ENCODE measurements around the gene TRIM44. TPM values are rescaled to one million over a fixed set of nuclear protein-coding genes. Genes with fewer than 3 reads are reported as not detected.

Gene TRIM44
- total RNA-seq, 5 donors from 2014 or later (not counting 1 experiment from before 2014, with no cell fraction given) = 39.8 to 58.4 (median 51.7) TPM

DNA sequence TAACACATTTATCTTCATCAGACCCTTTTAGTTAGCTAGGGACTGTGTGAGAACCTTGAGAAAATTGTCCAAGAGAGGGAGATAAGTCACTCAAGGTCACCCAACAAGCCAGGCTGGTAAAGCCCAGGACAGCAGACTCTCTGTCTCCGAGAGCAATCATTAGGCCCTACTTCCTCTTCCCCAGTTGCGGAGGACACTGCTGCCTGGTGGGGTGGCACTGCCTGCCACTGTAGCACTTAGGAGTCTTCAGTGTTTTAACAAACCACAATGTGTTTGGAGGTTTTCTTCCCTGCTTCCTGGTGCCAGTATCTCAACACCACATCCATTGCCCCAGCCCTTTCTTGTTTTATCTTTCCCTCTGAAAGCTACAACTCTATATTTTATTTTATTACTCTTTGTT lies 149.2 kb downstream of the TRIM44 start:
- Histone ChIP-seq H3K36me3 (ENCODE audit: control insufficient read depth in 2 of 2, extremely low read depth in 1 of 2, insufficient read depth in 1 of 2, low read length in 1 of 2) (peaks cover 0 to 7% of the 10 kb centered on the region in 2 donors), H3K4me1 (ENCODE audit: control insufficient read depth in 1 of 2, extremely low read depth in 1 of 2, insufficient read depth in 2 of 2, low read length in 2 of 2) (no peaks in the 10 kb centered on the region), H3K9me3 (no peaks in the 10 kb centered on the region), H3K4me3 (ENCODE audit: control insufficient read depth in 1 of 2, extremely low read depth in 1 of 2, low read length in 1 of 2) (no peak overlapping the region), H3K27me3 (replicated peaks in 1 of 2; ENCODE audit: control insufficient read depth in 2 of 2, extremely low read depth in 1 of 2, insufficient read depth in 2 of 2, low read length in 1 of 2) (no peaks in the 10 kb centered on the region), H3K27ac (ENCODE audit: low read length) (no peak overlapping the region)
- H3K27ac Mint-ChIP-seq = no peak overlapping the region
- ChIA-PET POLR2A (no interaction called here), CTCF (interaction anchor here (1.1 to 1.5 kb wide), 2 partner anchors 10 kb away, joined by 5 to 6 read pairs; no protein-coding TSS in a partner anchor)
- peaks cover 56% of the 10 kb centered on the region for H3K36me3 Mint-ChIP-seq
- H3K4me1 Mint-ChIP-seq = no peaks in the 10 kb centered on the region
- no peaks in the 10 kb centered on the region for H3K9me3 Mint-ChIP-seq
- H3K27me3 Mint-ChIP-seq = no peaks in the 10 kb centered on the region
- no peak for ATAC-seq (replicated peaks in 1 of 4)
- no CpG with 5 or more reads among the region's 2 CpGs for WGBS (ENCODE audit: insufficient coverage)
- DNase-seq = no peak
- H3K4me3 Mint-ChIP-seq = no peak overlapping the region

DNA sequence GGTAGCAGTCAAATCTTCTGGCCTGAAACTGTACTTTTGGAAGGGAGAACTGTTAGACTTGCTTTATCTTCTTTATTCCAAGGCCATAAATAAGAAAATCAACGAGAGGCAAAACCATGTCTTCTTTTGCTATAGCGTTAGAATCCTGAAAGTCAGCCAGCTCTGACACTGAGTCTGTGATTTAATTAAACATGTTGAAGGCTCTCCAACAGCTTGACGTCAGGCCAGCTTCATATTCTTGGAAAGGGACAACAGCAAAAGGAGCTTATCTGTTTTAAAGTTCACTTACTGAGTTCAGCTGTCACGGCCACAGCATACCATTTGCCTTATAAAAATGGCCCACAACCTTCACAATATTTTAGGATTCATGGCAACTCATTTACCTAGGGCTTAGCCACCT lies 150.3 kb downstream of the TRIM44 start:
- ChIA-PET POLR2A (interaction anchor here in 1 of 2 donors (0.6 kb wide), 1 partner anchor 72 kb away, joined by 3 read pairs; no protein-coding TSS in a partner anchor), CTCF (interaction anchor here (1.1 to 2.1 kb wide), 2 partner anchors 9 to 10 kb away, joined by 5 to 8 read pairs; no protein-coding TSS in a partner anchor)
- no peak overlapping the region for H3K4me3 ChIP-seq (ENCODE audit: control insufficient read depth in 1 of 2, extremely low read depth in 1 of 2, low read length in 1 of 2)
- DNase-seq (no peak), ATAC-seq (replicated peaks in 1 of 4) (no peak)
- H3K36me3 ChIP-seq (ENCODE audit: control insufficient read depth in 2 of 2, extremely low read depth in 1 of 2, insufficient read depth in 1 of 2, low read length in 1 of 2) = peaks cover 0 to 7% of the 10 kb centered on the region in 2 donors
- no peaks in the 10 kb centered on the region for H3K4me1 ChIP-seq (ENCODE audit: control insufficient read depth in 1 of 2, extremely low read depth in 1 of 2, insufficient read depth in 2 of 2, low read length in 2 of 2)
- Mint-ChIP-seq H3K36me3 (peaks cover 60% of the 10 kb centered on the region), H3K4me3 (no peak overlapping the region), H3K4me1 (no peaks in the 10 kb centered on the region), H3K9me3 (peaks cover 0 to 6% (median 0%) of the 10 kb centered on the region in 3 donors), H3K27me3 (no peaks in the 10 kb centered on the region), H3K27ac (no peak overlapping the region)
- WGBS (ENCODE audit: insufficient coverage) = 100% methylated on average over 4 of the region's 4 CpGs
- no peaks in the 10 kb centered on the region for H3K27me3 ChIP-seq (replicated peaks in 1 of 2; ENCODE audit: control insufficient read depth in 2 of 2, extremely low read depth in 1 of 2, insufficient read depth in 2 of 2, low read length in 1 of 2)
- H3K27ac ChIP-seq (ENCODE audit: low read length) = no peak overlapping the region
- H3K9me3 ChIP-seq = no peaks in the 10 kb centered on the region

DNA sequence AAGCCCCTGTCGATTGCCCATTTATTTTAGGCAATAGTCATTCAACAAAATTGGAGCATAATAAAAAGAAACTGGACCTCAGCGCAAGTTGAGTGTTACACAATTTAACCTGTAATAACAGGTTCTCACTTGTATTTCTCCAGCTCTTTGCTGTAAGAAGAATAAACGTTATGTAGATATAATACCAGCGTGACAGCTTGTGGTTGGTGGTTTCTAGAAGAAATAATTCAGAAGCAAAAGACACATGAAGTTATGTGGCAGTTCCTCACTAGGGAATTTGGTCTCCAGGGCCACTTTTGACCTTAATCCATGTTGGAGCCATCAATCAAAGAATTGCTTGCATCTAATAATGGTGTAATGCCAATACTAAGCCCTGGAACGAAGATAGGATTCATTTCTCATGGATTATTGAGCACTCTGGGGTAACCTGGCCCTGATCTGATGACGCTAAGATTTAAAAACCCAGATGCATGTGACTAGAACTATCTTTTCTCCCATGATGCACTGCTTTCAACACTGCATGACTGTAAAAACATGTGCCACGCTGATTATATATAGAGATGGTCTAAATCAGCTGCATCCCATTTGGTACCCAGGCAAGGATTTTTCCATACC lies 151.6 kb downstream of the TRIM44 start:
- Mint-ChIP-seq H3K9me3 (peaks cover 0 to 7% (median 0%) of the 10 kb centered on the region in 3 donors), H3K36me3 (peaks cover 60% of the 10 kb centered on the region), H3K27me3 (no peaks in the 10 kb centered on the region), H3K4me3 (no peak overlapping the region), H3K27ac (no peak overlapping the region), H3K4me1 (no peaks in the 10 kb centered on the region)
- H3K36me3 ChIP-seq (ENCODE audit: control insufficient read depth in 2 of 2, extremely low read depth in 1 of 2, insufficient read depth in 1 of 2, low read length in 1 of 2) = peaks cover 0 to 3% of the 10 kb centered on the region in 2 donors
- H3K27me3 ChIP-seq (replicated peaks in 1 of 2; ENCODE audit: control insufficient read depth in 2 of 2, extremely low read depth in 1 of 2, insufficient read depth in 2 of 2, low read length in 1 of 2) = no peaks in the 10 kb centered on the region
- no peak overlapping the region for H3K4me3 ChIP-seq (ENCODE audit: control insufficient read depth in 1 of 2, extremely low read depth in 1 of 2, low read length in 1 of 2)
- H3K9me3 ChIP-seq = no peaks in the 10 kb centered on the region
- POLR2A ChIA-PET = no interaction called here
- no peak overlapping the region for H3K27ac ChIP-seq (ENCODE audit: low read length)
- DNase-seq (no peak), ATAC-seq (replicated peaks in 1 of 4) (no peak)
- WGBS (ENCODE audit: insufficient coverage) = 100% methylated on average over 1 of the region's 7 CpGs
- H3K4me1 ChIP-seq (ENCODE audit: control insufficient read depth in 1 of 2, extremely low read depth in 1 of 2, insufficient read depth in 2 of 2, low read length in 2 of 2) = no peaks in the 10 kb centered on the region
- CTCF ChIA-PET = interaction anchor here (0.6 to 2.1 kb wide), 3 partner anchors 8 to 665 kb away, joined by 3 to 8 read pairs (median 4); no protein-coding TSS in a partner anchor

DNA sequence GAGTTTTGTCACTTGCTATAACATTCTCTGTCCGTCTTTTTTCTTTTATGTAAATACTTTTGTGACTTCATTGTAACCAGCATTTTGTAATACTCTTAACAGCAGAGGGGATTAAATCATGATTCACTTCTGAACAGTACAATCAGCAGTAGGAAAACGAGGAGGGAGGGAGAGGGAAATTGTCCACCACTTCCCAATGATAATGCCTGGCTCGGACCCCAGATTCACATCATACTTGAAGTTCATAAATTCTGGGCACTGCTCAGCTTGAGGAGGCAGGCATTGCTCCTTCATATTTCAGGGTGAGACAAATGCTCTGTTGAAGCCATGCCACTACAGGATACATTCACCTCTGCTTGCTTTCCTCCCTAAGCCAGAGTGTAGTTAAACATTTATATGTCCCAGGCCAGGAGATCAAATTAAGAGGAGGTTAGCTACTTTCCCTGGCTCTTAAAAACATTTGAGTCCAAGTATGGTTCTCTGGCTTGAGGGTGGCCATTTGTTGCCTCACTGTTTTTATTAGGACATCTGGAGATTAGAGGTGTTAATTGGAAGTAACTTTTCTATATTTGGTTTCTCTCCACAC lies 152.2 kb downstream of the TRIM44 start:
- no peak for ATAC-seq (replicated peaks in 1 of 4)

DNA sequence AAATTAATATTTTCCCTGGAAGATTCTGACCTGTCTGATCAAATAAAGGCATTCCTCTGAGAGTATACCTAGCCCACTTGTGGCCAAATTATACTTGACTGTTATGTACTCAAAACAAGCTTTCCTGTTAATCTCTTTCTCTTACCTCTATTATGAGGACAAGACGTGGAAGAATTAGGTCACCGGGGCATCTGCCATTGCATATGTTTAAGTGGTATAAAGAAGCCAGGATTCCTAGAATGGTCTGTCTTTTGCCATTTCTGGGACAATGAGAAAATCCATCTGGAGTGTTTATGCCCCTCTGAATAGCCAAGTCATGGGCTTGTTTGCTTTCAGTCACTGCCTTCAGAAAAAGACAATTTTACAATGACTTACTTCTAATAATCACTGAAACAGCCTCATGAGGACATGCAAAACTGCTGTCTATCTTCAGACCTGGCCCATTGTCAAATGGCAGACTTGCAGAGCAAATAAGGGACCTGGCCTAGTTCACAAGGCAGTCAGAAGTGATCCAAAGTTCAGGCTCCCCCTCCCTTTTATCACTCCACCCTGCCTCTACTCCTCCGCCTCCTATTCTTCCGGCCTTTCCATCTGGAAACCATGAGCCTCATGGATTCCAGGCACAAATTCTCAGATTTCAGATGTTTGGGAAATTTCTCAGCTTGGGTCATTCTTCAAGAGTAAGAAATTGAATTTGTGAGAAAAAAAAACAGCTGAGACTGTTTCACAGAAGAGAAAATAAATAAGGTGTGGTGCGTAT lies 153.2 kb downstream of the TRIM44 start:
- no peaks in the 10 kb centered on the region for H3K9me3 ChIP-seq
- CTCF ChIA-PET = interaction anchor here in 1 of 2 donors (0.6 kb wide), 1 partner anchor 178 kb away, joined by 3 read pairs; no protein-coding TSS in a partner anchor
- POLR2A ChIA-PET = no interaction called here
- H3K36me3 ChIP-seq (ENCODE audit: control insufficient read depth in 2 of 2, extremely low read depth in 1 of 2, insufficient read depth in 1 of 2, low read length in 1 of 2) = no peaks in the 10 kb centered on the region
- no peak overlapping the region for H3K4me3 Mint-ChIP-seq
- peaks cover 0 to 7% (median 0%) of the 10 kb centered on the region in 3 donors for H3K9me3 Mint-ChIP-seq
- ATAC-seq (replicated peaks in 1 of 4) (no peak), DNase-seq (no peak)
- WGBS (ENCODE audit: insufficient coverage) = no CpG with 5 or more reads among the region's 5 CpGs
- no peak overlapping the region for H3K27ac ChIP-seq (ENCODE audit: low read length)
- H3K4me3 ChIP-seq (ENCODE audit: control insufficient read depth in 1 of 2, extremely low read depth in 1 of 2, low read length in 1 of 2) = no peak overlapping the region
- no peaks in the 10 kb centered on the region for H3K27me3 ChIP-seq (replicated peaks in 1 of 2; ENCODE audit: control insufficient read depth in 2 of 2, extremely low read depth in 1 of 2, insufficient read depth in 2 of 2, low read length in 1 of 2)
- no peaks in the 10 kb centered on the region for H3K4me1 ChIP-seq (ENCODE audit: control insufficient read depth in 1 of 2, extremely low read depth in 1 of 2, insufficient read depth in 2 of 2, low read length in 2 of 2)
- peaks cover 49% of the 10 kb centered on the region for H3K36me3 Mint-ChIP-seq
- H3K27me3 Mint-ChIP-seq = no peaks in the 10 kb centered on the region
- no peak overlapping the region for H3K27ac Mint-ChIP-seq
- no peaks in the 10 kb centered on the region for H3K4me1 Mint-ChIP-seq

More for the DNA sequence above, 152.2 kb downstream of the TRIM44 start:
- no CpG with 5 or more reads among the region's 3 CpGs for WGBS (ENCODE audit: insufficient coverage)
- Histone ChIP-seq H3K27me3 (replicated peaks in 1 of 2; ENCODE audit: control insufficient read depth in 2 of 2, extremely low read depth in 1 of 2, insufficient read depth in 2 of 2, low read length in 1 of 2) (no peaks in the 10 kb centered on the region), H3K4me3 (ENCODE audit: control insufficient read depth in 1 of 2, extremely low read depth in 1 of 2, low read length in 1 of 2) (no peak overlapping the region), H3K9me3 (no peaks in the 10 kb centered on the region), H3K4me1 (ENCODE audit: control insufficient read depth in 1 of 2, extremely low read depth in 1 of 2, insufficient read depth in 2 of 2, low read length in 2 of 2) (no peaks in the 10 kb centered on the region), H3K27ac (ENCODE audit: low read length) (no peak overlapping the region), H3K36me3 (ENCODE audit: control insufficient read depth in 2 of 2, extremely low read depth in 1 of 2, insufficient read depth in 1 of 2, low read length in 1 of 2) (peaks cover 0 to 3% of the 10 kb centered on the region in 2 donors)
- Mint-ChIP-seq H3K4me3 (no peak overlapping the region), H3K36me3 (peaks cover 55% of the 10 kb centered on the region), H3K4me1 (no peaks in the 10 kb centered on the region), H3K9me3 (peaks cover 0 to 7% (median 0%) of the 10 kb centered on the region in 3 donors), H3K27me3 (no peaks in the 10 kb centered on the region), H3K27ac (no peak overlapping the region)
- no peak for DNase-seq
- CTCF ChIA-PET = interaction anchor here in 1 of 2 donors (2.1 kb wide), 1 partner anchor 8 kb away, joined by 8 read pairs; no protein-coding TSS in a partner anchor
- POLR2A ChIA-PET = no interaction called here

DNA sequence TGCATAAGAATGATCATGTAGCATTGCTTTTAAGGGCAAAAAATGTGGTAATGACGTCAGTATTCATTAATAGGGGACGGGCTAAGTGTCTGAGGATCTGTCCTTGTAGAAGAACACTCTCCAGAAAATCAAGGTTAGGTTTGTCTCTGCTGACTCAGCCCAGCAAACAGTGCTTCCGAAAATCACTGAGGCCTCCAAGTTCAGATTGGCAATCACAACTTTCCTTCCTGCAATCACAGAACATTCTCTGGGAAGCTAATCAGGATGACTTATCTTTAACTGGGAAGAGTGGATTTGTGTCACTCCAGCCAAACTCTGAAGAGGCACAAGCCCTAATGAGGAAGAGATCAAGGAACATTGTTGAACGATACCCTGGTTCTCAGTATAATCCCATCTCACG lies 158.0 kb downstream of the TRIM44 start:
- no peaks in the 10 kb centered on the region for H3K9me3 ChIP-seq
- no peak overlapping the region for H3K4me3 ChIP-seq (ENCODE audit: control insufficient read depth in 1 of 2, extremely low read depth in 1 of 2, low read length in 1 of 2)
- WGBS (ENCODE audit: insufficient coverage) = 100% methylated on average over 2 of the region's 5 CpGs
- H3K4me1 ChIP-seq (ENCODE audit: control insufficient read depth in 1 of 2, extremely low read depth in 1 of 2, insufficient read depth in 2 of 2, low read length in 2 of 2) = peaks cover 0 to 8% of the 10 kb centered on the region in 2 experiments
- Mint-ChIP-seq H3K36me3 (peaks cover 17% of the 10 kb centered on the region), H3K27ac (no peak overlapping the region), H3K4me1 (peaks cover 7 to 20% (median 19%) of the 10 kb centered on the region in 3 donors), H3K9me3 (peaks cover 0 to 7% (median 0%) of the 10 kb centered on the region in 3 donors), H3K4me3 (no peak overlapping the region), H3K27me3 (no peaks in the 10 kb centered on the region)
- ATAC-seq (replicated peaks in 1 of 4) = no peak
- H3K27me3 ChIP-seq (replicated peaks in 1 of 2; ENCODE audit: control insufficient read depth in 2 of 2, extremely low read depth in 1 of 2, insufficient read depth in 2 of 2, low read length in 1 of 2) = no peaks in the 10 kb centered on the region
- no peaks in the 10 kb centered on the region for H3K36me3 ChIP-seq (ENCODE audit: control insufficient read depth in 2 of 2, extremely low read depth in 1 of 2, insufficient read depth in 1 of 2, low read length in 1 of 2)
- POLR2A ChIA-PET = no interaction called here
- no peak overlapping the region for H3K27ac ChIP-seq (ENCODE audit: low read length)
- no peak for DNase-seq
- CTCF ChIA-PET = interaction anchor here in 1 of 2 donors (2.1 kb wide), 1 partner anchor 673 kb away, joined by 14 read pairs; no protein-coding TSS in a partner anchor

Data from T-cell (primary cell).